Measurements from ENCODE around the gene FOXM1. TPM values are rescaled to one million over a fixed set of nuclear protein-coding genes. Genes with fewer than 3 reads are reported as not detected.

FOXM1 gene
- total and polyA plus RNA-seq, 10 of the 15 experiments (the other 5 are each of a cell fraction or from before 2014, with no cell fraction given) = 15.1 to 63.2 (median 34.2) TPM

DNA sequence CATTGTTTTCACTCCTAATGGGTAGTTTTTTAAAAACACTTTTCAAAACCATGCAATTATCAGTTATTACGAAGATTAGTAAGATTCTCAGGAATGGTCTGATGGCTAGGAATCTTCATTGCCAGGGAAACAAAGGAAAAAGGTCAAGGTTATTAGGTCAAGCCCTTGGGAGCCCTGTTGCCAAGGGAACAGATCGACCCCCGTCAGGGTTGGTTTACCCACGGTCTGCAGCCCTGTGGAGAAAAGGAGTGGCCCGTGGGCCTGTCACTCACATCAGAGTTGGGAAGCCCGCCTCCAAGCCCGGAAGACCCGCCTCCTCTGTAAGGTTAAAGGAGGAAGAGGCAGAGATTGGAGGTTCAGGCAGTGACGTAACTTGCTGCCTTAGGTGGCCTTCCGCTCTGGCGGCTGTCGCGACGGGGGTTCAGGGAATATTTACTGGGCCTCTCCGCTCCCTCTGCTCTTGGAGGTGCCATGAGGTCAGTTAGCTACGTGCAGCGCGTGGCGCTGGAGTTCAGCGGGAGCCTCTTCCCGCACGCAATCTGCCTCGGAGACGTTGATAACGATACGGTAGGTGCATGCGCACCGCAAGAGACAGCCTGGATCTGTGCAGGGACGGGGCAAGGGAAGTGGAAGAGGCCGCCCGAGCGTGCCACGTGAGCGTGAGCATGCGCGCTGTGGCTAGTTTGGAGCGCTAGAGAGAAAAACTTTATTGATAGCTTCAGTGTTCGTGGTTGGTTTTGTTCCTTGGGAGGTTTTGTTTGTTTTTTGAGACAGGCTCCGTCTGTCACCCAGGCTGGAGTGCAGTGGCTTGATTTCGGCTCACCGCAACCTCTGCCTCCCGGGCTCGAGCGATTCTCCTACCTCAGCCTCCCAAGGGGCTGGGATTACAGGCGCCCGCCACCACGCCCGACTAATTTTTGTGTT lies 64.4 kb downstream of the FOXM1 start, which contains the start of gene ITFG2 (continued):
- TF ChIP-seq DPF2 (IDR thresholded peaks at IDR 0.05) (peak; percentile 96), ZNF24 (IDR thresholded peaks at IDR 0.05) (no peak), SUZ12 (IDR thresholded peaks at IDR 0.05; ENCODE audit: unreplicated experiment) (no peak), NFYA (IDR thresholded peaks at IDR 0.05; ENCODE audit: borderline replicate concordance, low read depth, low read length) (no peak), NR2C2 (IDR thresholded peaks at IDR 0.05; ENCODE audit: borderline replicate concordance, control insufficient read depth, insufficient read length, low read depth) (no peak), TBL1XR1 (IDR thresholded peaks at IDR 0.05; ENCODE audit: low read depth, low read length) (0 out of 2 replicates have a peak, but pooled peaks have one; percentile 41), BRCA1 (IDR thresholded peaks at IDR 0.05; ENCODE audit: low read depth, low read length) (no peak), MEF2A (IDR thresholded peaks at IDR 0.05; ENCODE audit: insufficient read depth, low read depth, low read length) (no peak), CHD2 (IDR thresholded peaks at IDR 0.05; ENCODE audit: borderline replicate concordance, low read depth, low read length) (peak; percentile 85; the same call in 1 of the 2 replicates), ZSCAN29 (IDR thresholded peaks at IDR 0.05) (no peak), RUNX3 (IDR thresholded peaks at IDR 0.05; ENCODE audit: low read length) (peak; percentile 96), MTA3 (IDR thresholded peaks at IDR 0.05; ENCODE audit: borderline replicate concordance, low read length) (no peak), YBX1 (IDR thresholded peaks at IDR 0.05) (no peak), MTA2 (IDR thresholded peaks at IDR 0.05; ENCODE audit: low read depth) (no peak; the same call in none of the 2 replicates), RBBP5 (conservative IDR thresholded peaks at IDR 0.05) (no peak), IRF4 (IDR thresholded peaks at IDR 0.05; ENCODE audit: low read depth, low read length) (0 out of 2 replicates have a peak, but pooled peaks have one; percentile 69), CHD4 (IDR thresholded peaks at IDR 0.05) (no peak), SIX5 (IDR thresholded peaks at IDR 0.05; ENCODE audit: low read depth, low read length, severe bottlenecking) (no peak), SMAD1 (IDR thresholded peaks at IDR 0.05; ENCODE audit: low read depth, partially characterized antibody) (peak; percentile 82), NR2C1 (IDR thresholded peaks at IDR 0.05) (peak; percentile 92)
- TF ChIP-seq, protein P1, sequence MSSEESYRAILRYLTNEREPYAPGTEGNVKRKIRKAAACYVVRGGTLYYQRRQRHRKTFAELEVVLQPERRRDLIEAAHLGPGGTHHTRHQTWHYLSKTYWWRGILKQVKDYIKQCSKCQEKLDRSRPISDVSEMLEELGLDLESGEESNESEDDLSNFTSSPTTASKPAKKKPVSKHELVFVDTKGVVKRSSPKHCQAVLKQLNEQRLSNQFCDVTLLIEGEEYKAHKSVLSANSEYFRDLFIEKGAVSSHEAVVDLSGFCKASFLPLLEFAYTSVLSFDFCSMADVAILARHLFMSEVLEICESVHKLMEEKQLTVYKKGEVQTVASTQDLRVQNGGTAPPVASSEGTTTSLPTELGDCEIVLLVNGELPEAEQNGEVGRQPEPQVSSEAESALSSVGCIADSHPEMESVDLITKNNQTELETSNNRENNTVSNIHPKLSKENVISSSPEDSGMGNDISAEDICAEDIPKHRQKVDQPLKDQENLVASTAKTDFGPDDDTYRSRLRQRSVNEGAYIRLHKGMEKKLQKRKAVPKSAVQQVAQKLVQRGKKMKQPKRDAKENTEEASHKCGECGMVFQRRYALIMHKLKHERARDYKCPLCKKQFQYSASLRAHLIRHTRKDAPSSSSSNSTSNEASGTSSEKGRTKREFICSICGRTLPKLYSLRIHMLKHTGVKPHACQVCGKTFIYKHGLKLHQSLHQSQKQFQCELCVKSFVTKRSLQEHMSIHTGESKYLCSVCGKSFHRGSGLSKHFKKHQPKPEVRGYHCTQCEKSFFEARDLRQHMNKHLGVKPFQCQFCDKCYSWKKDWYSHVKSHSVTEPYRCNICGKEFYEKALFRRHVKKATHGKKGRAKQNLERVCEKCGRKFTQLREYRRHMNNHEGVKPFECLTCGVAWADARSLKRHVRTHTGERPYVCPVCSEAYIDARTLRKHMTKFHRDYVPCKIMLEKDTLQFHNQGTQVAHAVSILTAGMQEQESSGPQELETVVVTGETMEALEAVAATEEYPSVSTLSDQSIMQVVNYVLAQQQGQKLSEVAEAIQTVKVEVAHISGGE (CRISPR knock-in tag; IDR thresholded peaks at IDR 0.05) = no peak
- TF ChIP-seq, protein P2, sequence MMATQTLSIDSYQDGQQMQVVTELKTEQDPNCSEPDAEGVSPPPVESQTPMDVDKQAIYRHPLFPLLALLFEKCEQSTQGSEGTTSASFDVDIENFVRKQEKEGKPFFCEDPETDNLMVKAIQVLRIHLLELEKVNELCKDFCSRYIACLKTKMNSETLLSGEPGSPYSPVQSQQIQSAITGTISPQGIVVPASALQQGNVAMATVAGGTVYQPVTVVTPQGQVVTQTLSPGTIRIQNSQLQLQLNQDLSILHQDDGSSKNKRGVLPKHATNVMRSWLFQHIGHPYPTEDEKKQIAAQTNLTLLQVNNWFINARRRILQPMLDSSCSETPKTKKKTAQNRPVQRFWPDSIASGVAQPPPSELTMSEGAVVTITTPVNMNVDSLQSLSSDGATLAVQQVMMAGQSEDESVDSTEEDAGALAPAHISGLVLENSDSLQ (IDR thresholded peaks at IDR 0.05) = peak; percentile 100
- TF ChIP-seq, protein P3, sequence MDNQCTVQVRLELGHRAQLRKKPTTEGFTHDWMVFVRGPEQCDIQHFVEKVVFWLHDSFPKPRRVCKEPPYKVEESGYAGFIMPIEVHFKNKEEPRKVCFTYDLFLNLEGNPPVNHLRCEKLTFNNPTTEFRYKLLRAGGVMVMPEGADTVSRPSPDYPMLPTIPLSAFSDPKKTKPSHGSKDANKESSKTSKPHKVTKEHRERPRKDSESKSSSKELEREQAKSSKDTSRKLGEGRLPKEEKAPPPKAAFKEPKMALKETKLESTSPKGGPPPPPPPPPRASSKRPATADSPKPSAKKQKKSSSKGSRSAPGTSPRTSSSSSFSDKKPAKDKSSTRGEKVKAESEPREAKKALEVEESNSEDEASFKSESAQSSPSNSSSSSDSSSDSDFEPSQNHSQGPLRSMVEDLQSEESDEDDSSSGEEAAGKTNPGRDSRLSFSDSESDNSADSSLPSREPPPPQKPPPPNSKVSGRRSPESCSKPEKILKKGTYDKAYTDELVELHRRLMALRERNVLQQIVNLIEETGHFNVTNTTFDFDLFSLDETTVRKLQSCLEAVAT (IDR thresholded peaks at IDR 0.05) = peak; percentile 89
- TF ChIP-seq, protein P4, sequence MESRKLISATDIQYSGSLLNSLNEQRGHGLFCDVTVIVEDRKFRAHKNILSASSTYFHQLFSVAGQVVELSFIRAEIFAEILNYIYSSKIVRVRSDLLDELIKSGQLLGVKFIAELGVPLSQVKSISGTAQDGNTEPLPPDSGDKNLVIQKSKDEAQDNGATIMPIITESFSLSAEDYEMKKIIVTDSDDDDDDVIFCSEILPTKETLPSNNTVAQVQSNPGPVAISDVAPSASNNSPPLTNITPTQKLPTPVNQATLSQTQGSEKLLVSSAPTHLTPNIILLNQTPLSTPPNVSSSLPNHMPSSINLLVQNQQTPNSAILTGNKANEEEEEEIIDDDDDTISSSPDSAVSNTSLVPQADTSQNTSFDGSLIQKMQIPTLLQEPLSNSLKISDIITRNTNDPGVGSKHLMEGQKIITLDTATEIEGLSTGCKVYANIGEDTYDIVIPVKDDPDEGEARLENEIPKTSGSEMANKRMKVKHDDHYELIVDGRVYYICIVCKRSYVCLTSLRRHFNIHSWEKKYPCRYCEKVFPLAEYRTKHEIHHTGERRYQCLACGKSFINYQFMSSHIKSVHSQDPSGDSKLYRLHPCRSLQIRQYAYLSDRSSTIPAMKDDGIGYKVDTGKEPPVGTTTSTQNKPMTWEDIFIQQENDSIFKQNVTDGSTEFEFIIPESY (IDR thresholded peaks at IDR 0.05) = no peak

Measured in GM12878 (cell line).